Parathyroid adenoma (tissue), 2 donors: Measurements from ENCODE around the gene PPP1R16B.

ENCODE experiments used
- H2AFZ ChIP-seq: fragments of 300-600 bp; sonication (generic); one replicate; pipeline ENCODE4 v1.7.0; 2017; ENCODE audit warnings: antibody characterized with exemption, mild to moderate bottlenecking
- H3K27ac ChIP-seq: fragments of 300-600 bp; sonication (generic); one replicate; pipeline ENCODE4 v1.7.0; 2017
- H3K27me3 ChIP-seq: fragments of 300-600 bp; sonication (generic); one replicate; pipeline ENCODE4 v1.7.0; 2017; ENCODE audit warnings: low read length; ENCODE audit not compliant: control insufficient read depth, insufficient read depth
- H3K36me3 ChIP-seq: fragments of 300-600 bp; sonication (generic); one replicate; pipeline ENCODE4 v1.7.0; 2017; ENCODE audit warnings: low read length; ENCODE audit not compliant: control insufficient read depth, insufficient read depth
- H3K4me1 ChIP-seq: fragments of 300-600 bp; sonication (generic); one replicate; pipeline ENCODE4 v1.7.0; 2017; ENCODE audit warnings: control low read depth
- H3K4me2 ChIP-seq: fragments of 300-600 bp; sonication (generic); one replicate; pipeline ENCODE4 v1.7.0; 2017; ENCODE audit warnings: low read length
- H3K4me3 ChIP-seq: fragments of 300-600 bp; sonication (generic); one replicate; pipeline ENCODE4 v1.7.0; 2017; ENCODE audit warnings: low read depth, low read length
- H3K79me2 ChIP-seq: fragments of 300-600 bp; sonication (generic); one replicate; pipeline ENCODE4 v1.7.0; 2017; ENCODE audit warnings: control low read depth
- H3K9ac ChIP-seq: fragments of 300-600 bp; sonication (generic); one replicate; pipeline ENCODE4 v1.7.0; 2017; ENCODE audit warnings: mild to moderate bottlenecking
- H3K9me3 ChIP-seq: fragments of 300-600 bp; sonication (generic); one replicate; pipeline ENCODE4 v1.7.0; 2017; ENCODE audit warnings: low read length; ENCODE audit not compliant: control insufficient read depth
- CTCF ChIP-seq: fragments of 300-600 bp; sonication (generic); IDR thresholded peaks from one replicate; pipeline ENCODE4 v1.7.0; 2017; ENCODE audit warnings: antibody characterized with exemption, mild to moderate bottlenecking
- donor health status: primary hyperparathyroidism.

PPP1R16B gene

GRCh38 chr20:38937978-38938473 is 132.5 kb downstream of the PPP1R16B start:
- Histone ChIP-seq H3K27me3 (no peaks in the 10 kb centered on the region), H3K79me2 (no peaks in the 10 kb centered on the region), H3K9ac (no peak overlapping the region), H3K27ac (no peak overlapping the region), H3K4me2 (no peak overlapping the region), H3K4me3 (no peak overlapping the region), H3K9me3 (no peaks in the 10 kb centered on the region), H3K4me1 (no peaks in the 10 kb centered on the region), H2AFZ (no peak overlapping the region), H3K36me3 (no peaks in the 10 kb centered on the region)
- no peak for TF ChIP-seq CTCF

GRCh38 chr20:38939686-38940085 is 134.2 kb downstream of the PPP1R16B start:
- Histone ChIP-seq H3K4me2 (no peak overlapping the region), H3K4me1 (no peaks in the 10 kb centered on the region), H3K27ac (no peak overlapping the region), H3K79me2 (no peaks in the 10 kb centered on the region), H3K4me3 (no peak overlapping the region), H3K36me3 (no peaks in the 10 kb centered on the region), H3K9me3 (no peaks in the 10 kb centered on the region), H2AFZ (no peak overlapping the region), H3K27me3 (no peaks in the 10 kb centered on the region), H3K9ac (no peak overlapping the region)
- TF ChIP-seq CTCF = no peak

GRCh38 chr20:38940644-38941043 is 135.1 kb downstream of the PPP1R16B start:
- Histone ChIP-seq H3K36me3 (no peaks in the 10 kb centered on the region), H3K4me2 (no peak overlapping the region), H3K4me3 (no peak overlapping the region), H3K79me2 (no peaks in the 10 kb centered on the region), H3K27me3 (no peaks in the 10 kb centered on the region), H2AFZ (no peak overlapping the region), H3K9me3 (no peaks in the 10 kb centered on the region), H3K9ac (no peak overlapping the region), H3K4me1 (no peaks in the 10 kb centered on the region), H3K27ac (no peak overlapping the region)
- no peak for TF ChIP-seq CTCF

GRCh38 chr20:38941726-38942389 is 136.4 kb downstream of the PPP1R16B start:
- Histone ChIP-seq H3K4me1 (no peaks in the 10 kb centered on the region), H3K36me3 (no peaks in the 10 kb centered on the region), H3K27ac (no peak overlapping the region), H3K79me2 (no peaks in the 10 kb centered on the region), H3K27me3 (no peaks in the 10 kb centered on the region), H3K4me2 (no peak overlapping the region), H3K4me3 (no peak overlapping the region), H3K9ac (no peak overlapping the region), H2AFZ (no peak overlapping the region), H3K9me3 (no peaks in the 10 kb centered on the region)
- no peak for TF ChIP-seq CTCF

- TF ChIP-seq CTCF = no peak
These were observed 139.5 kb downstream of the PPP1R16B start for GRCh38 chr20:38945012-38945411.

More at GRCh38 chr20:38945012-38945411, 139.5 kb downstream of the PPP1R16B start:
- no peaks in the 10 kb centered on the region for H3K79me2 ChIP-seq
- no peaks in the 10 kb centered on the region for H3K9me3 ChIP-seq
- H3K4me2 ChIP-seq = no peak overlapping the region
- H3K4me1 ChIP-seq = no peaks in the 10 kb centered on the region
- H3K36me3 ChIP-seq = no peaks in the 10 kb centered on the region
- no peak overlapping the region for H3K4me3 ChIP-seq
- H3K9ac ChIP-seq = no peak overlapping the region
- no peak overlapping the region for H3K27ac ChIP-seq
- no peak overlapping the region for H2AFZ ChIP-seq
- H3K27me3 ChIP-seq = no peaks in the 10 kb centered on the region
